ENCODE results near the gene RPP40. TPM values are rescaled to one million over a fixed set of nuclear protein-coding genes. Genes with fewer than 3 reads are reported as not detected.
"Not testable (repeated sequence)": the region's sequence is repeated elsewhere in the genome, so short reads cannot be mapped to it uniquely, and the experiment has no call there.

RPP40 gene
- total RNA-seq, 1 donor from 2014 or later, result 14.6 TPM

- no peak for DNase-seq (ENCODE audit: low spot score)
These were observed 10.3 kb upstream of the RPP40 start for GRCh38 chr6:5014072-5014561.

- no peak for DNase-seq (ENCODE audit: low spot score)
These were observed 8.7 kb upstream of the RPP40 start for GRCh38 chr6:5012519-5012918.

GRCh38 chr6:5011346-5011745, 7.5 kb upstream of the RPP40 start:
- DNase-seq (ENCODE audit: low spot score), result no peak

- DNase-seq (ENCODE audit: low spot score), result no peak
These were observed 3.7 kb upstream of the RPP40 start for GRCh38 chr6:5007531-5007930.

GRCh38 chr6:5006222-5006621, 2.4 kb upstream of the RPP40 start:
- DNase-seq (ENCODE audit: low spot score), result no peak

GRCh38 chr6:5005038-5005433, 1.2 kb upstream of the RPP40 start:
- not testable (repeated sequence) for DNase-seq (ENCODE audit: low spot score)

- DNase-seq (ENCODE audit: low spot score), result no peak
These were observed 668 bp upstream of the RPP40 start for GRCh38 chr6:5004373-5005037.

GRCh38 chr6:4999586-4999985, 4.3 kb downstream of the RPP40 start:
- no peak for DNase-seq (ENCODE audit: low spot score)

GRCh38 chr6:4997862-4998261, 6.0 kb downstream of the RPP40 start:
- no peak for DNase-seq (ENCODE audit: low spot score)

GRCh38 chr6:4994741-4995140, 9.1 kb downstream of the RPP40 start:
- no peak for DNase-seq (ENCODE audit: low spot score)

GRCh38 chr6:4987432-4987831, 16.4 kb downstream of the RPP40 start:
- no peak for DNase-seq (ENCODE audit: low spot score)

- DNase-seq (ENCODE audit: low spot score), result no peak
These were observed 16.8 kb downstream of the RPP40 start for GRCh38 chr6:4986999-4987398.

- no peak for DNase-seq (ENCODE audit: low spot score)
These were observed 20.5 kb downstream of the RPP40 start for GRCh38 chr6:4983322-4983721.

- no peak for DNase-seq (ENCODE audit: low spot score)
These were observed 22.1 kb downstream of the RPP40 start for GRCh38 chr6:4981761-4982160.

- no peak for DNase-seq (ENCODE audit: low spot score)
These were observed 24.4 kb downstream of the RPP40 start for GRCh38 chr6:4979426-4979825.

GRCh38 chr6:4977468-4977867, 26.4 kb downstream of the RPP40 start:
- no peak for DNase-seq (ENCODE audit: low spot score)

GRCh38 chr6:4975506-4975905, 28.3 kb downstream of the RPP40 start:
- DNase-seq (ENCODE audit: low spot score), result no peak

- DNase-seq (ENCODE audit: low spot score), result no peak
These were observed 28.9 kb downstream of the RPP40 start for GRCh38 chr6:4974962-4975361.

GRCh38 chr6:4973982-4974745, 29.7 kb downstream of the RPP40 start:
- DNase-seq (ENCODE audit: low spot score), result peak; percentile 54

GRCh38 chr6:4973415-4973814, 30.4 kb downstream of the RPP40 start:
- DNase-seq (ENCODE audit: low spot score), result no peak

- no peak for DNase-seq (ENCODE audit: low spot score)
These were observed 31.4 kb downstream of the RPP40 start for GRCh38 chr6:4972438-4972837.

- no peak for DNase-seq (ENCODE audit: low spot score)
These were observed 32.0 kb downstream of the RPP40 start for GRCh38 chr6:4971851-4972250.

GRCh38 chr6:4970739-4971395, 33.0 kb downstream of the RPP40 start:
- DNase-seq (ENCODE audit: low spot score), result no peak
